ENCODE results near the gene DIAPH1.

DNA sequence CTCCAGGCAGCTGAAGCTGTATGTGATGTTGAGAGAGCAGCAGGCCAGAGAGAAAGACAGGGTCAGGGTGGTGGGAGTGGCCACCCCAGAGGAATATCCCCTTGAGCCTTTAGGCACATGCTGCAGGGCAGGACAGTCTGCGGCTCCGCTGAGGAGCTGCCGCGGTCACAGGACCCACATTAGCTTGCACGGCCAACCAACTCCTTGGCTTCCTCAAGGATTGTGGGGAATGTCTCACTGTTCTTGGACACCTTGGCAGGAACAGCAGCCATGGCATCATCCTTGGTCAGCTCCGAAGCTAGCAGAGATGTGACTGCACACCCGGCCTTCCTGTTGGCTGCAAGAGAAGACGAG lies 102.2 kb downstream of the DIAPH1 start:
- TF ChIP-seq, protein P1, sequence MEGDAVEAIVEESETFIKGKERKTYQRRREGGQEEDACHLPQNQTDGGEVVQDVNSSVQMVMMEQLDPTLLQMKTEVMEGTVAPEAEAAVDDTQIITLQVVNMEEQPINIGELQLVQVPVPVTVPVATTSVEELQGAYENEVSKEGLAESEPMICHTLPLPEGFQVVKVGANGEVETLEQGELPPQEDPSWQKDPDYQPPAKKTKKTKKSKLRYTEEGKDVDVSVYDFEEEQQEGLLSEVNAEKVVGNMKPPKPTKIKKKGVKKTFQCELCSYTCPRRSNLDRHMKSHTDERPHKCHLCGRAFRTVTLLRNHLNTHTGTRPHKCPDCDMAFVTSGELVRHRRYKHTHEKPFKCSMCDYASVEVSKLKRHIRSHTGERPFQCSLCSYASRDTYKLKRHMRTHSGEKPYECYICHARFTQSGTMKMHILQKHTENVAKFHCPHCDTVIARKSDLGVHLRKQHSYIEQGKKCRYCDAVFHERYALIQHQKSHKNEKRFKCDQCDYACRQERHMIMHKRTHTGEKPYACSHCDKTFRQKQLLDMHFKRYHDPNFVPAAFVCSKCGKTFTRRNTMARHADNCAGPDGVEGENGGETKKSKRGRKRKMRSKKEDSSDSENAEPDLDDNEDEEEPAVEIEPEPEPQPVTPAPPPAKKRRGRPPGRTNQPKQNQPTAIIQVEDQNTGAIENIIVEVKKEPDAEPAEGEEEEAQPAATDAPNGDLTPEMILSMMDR (IDR thresholded peaks at IDR 0.05), result no peak
- TF ChIP-seq EZH2 (IDR thresholded peaks at IDR 0.05) (no peak), EZH2phosphoT487 (IDR thresholded peaks at IDR 0.05) (no peak)

Measured in neural progenitor cell (in vitro differentiated cells).